Mesenchymal stem cell (in vitro differentiated cells and primary cell): ENCODE results near the gene WDR59.
A peak's percentile ranks its signal among the peaks of the same experiment; 100 is the strongest.

ENCODE experiments used
- DNase-seq: peaks from one replicate; pipeline ENCODE4 v3.0.0-alpha.2; 2013
- H2AFZ ChIP-seq: one replicate; pipeline ENCODE4 v1.6.1; 2013; ENCODE audit warnings: low read depth, mild to moderate bottlenecking, control low read depth, inconsistent platforms, low read length, moderate library complexity
- H2AK5ac ChIP-seq: 2 replicates; pipeline ENCODE4 v1.6.1; 2013; ENCODE audit warnings: low read length, moderate library complexity, mild to moderate bottlenecking, inconsistent platforms; ENCODE audit not compliant: severe bottlenecking
- H2BK120ac ChIP-seq: one replicate; pipeline ENCODE4 v1.6.1; 2013; ENCODE audit warnings: low read depth, mild to moderate bottlenecking, inconsistent platforms, low read length, moderate library complexity
- H2BK12ac ChIP-seq, 2 experiments: one replicate each; pipeline ENCODE4 v1.6.1; 2013; ENCODE audit warnings: inconsistent platforms in 2 of 2, low read length in 2 of 2, mild to moderate bottlenecking in 2 of 2, moderate library complexity in 2 of 2, control low read depth in 1 of 2
- H2BK15ac ChIP-seq: one replicate; pipeline ENCODE4 v1.6.1; 2013; ENCODE audit warnings: mild to moderate bottlenecking, low read depth, inconsistent platforms; ENCODE audit not compliant: poor library complexity, severe bottlenecking
- H2BK5ac ChIP-seq: 2 replicates; pipeline ENCODE4 v1.6.1; 2013; ENCODE audit warnings: low read depth, mild to moderate bottlenecking, low read length, control low read depth, inconsistent platforms; ENCODE audit not compliant: poor library complexity, severe bottlenecking
- H3K14ac ChIP-seq, 2 experiments: one replicate each; pipeline ENCODE4 v1.6.1; 2013; ENCODE audit warnings: inconsistent platforms in 2 of 2, low read length in 2 of 2, control low read depth in 1 of 2, mild to moderate bottlenecking in 1 of 2, moderate library complexity in 1 of 2
- H3K18ac ChIP-seq, 2 experiments: one replicate each; pipeline ENCODE4 v1.6.1; 2013; ENCODE audit warnings: inconsistent platforms in 2 of 2, low read length in 2 of 2, control low read depth in 1 of 2, low read depth in 1 of 2, mild to moderate bottlenecking in 1 of 2
- H3K23ac ChIP-seq, 2 experiments: one replicate each; pipeline ENCODE4 v1.6.1; 2013; ENCODE audit warnings: inconsistent platforms in 2 of 2, low read length in 2 of 2, mild to moderate bottlenecking in 2 of 2, moderate library complexity in 2 of 2, control low read depth in 1 of 2
- H3K27ac ChIP-seq: 2 replicates; pipeline ENCODE4 v1.5.1; 2013; ENCODE audit warnings: mild to moderate bottlenecking, moderate library complexity, low read length, control low read depth, inconsistent platforms; ENCODE audit not compliant: poor library complexity, severe bottlenecking
- H3K27me3 ChIP-seq, 2 experiments: 2 replicates each; pipeline versions ENCODE4 v1.6.1 to v1.7.0; 2013; ENCODE audit warnings: low read length in 2 of 2, mild to moderate bottlenecking in 2 of 2, moderate library complexity in 2 of 2, control low read depth in 1 of 2, inconsistent platforms in 1 of 2; ENCODE audit not compliant: control insufficient read depth in 1 of 2, insufficient read depth in 1 of 2
- H3K36me3 ChIP-seq, 2 experiments: 2 replicates each; pipeline versions ENCODE4 v1.6.1 to v1.7.0; 2013; ENCODE audit warnings: low read length in 2 of 2, control low read depth in 1 of 2, inconsistent platforms in 1 of 2, low read depth in 1 of 2, mild to moderate bottlenecking in 1 of 2; ENCODE audit not compliant: insufficient read depth in 2 of 2, control insufficient read depth in 1 of 2
- H3K4ac ChIP-seq, 2 experiments: one replicate each; pipeline ENCODE4 v1.6.1; 2013; ENCODE audit warnings: inconsistent platforms in 2 of 2, low read length in 2 of 2, mild to moderate bottlenecking in 2 of 2, moderate library complexity in 2 of 2, control low read depth in 1 of 2, low read depth in 1 of 2
- H3K4me1 ChIP-seq: 2 replicates; pipeline ENCODE4 v1.6.1; 2013; ENCODE audit warnings: low read depth, low read length, control low read depth; ENCODE audit not compliant: control insufficient read depth, insufficient read depth
- H3K4me2 ChIP-seq: 2 replicates; pipeline ENCODE4 v1.6.1; 2013; ENCODE audit warnings: low read length, mild to moderate bottlenecking, inconsistent platforms; ENCODE audit not compliant: poor library complexity, severe bottlenecking
- H3K4me3 ChIP-seq, 2 experiments: 2 replicates each; pipeline versions ENCODE4 v1.5.1 to v1.7.0; 2013; ENCODE audit warnings: low read length in 2 of 2, mild to moderate bottlenecking in 2 of 2, control low read depth in 1 of 2, low read depth in 1 of 2; ENCODE audit not compliant: insufficient read depth in 1 of 2
- H3K79me1 ChIP-seq: replicated peaks from 2 replicates; pipeline ENCODE4 v1.6.1; 2013; ENCODE audit warnings: mild to moderate bottlenecking, control low read depth, low read length, inconsistent platforms; ENCODE audit not compliant: poor library complexity, severe bottlenecking
- H3K9ac ChIP-seq: 2 replicates; pipeline ENCODE4 v1.7.0; 2013; ENCODE audit warnings: mild to moderate bottlenecking, low read length, moderate library complexity
- H3K9me3 ChIP-seq: 2 replicates; pipeline ENCODE4 v1.7.0; 2013; ENCODE audit warnings: mild to moderate bottlenecking, low read length; ENCODE audit not compliant: control insufficient read depth
- H4K8ac ChIP-seq: one replicate; pipeline ENCODE4 v1.6.1; 2013; ENCODE audit warnings: inconsistent platforms, mild to moderate bottlenecking, low read length, moderate library complexity
- H4K91ac ChIP-seq: one replicate; pipeline ENCODE4 v1.6.1; 2013; ENCODE audit warnings: mild to moderate bottlenecking, low read length, inconsistent platforms
- WGBS: methylation state at CpG from one replicate; pipeline ENCODE4 v1.1.7; 2013; ENCODE audit warnings: mixed read lengths; 5-methylcytosine and 5-hydroxymethylcytosine counted together

The WDR59 gene

GRCh38 chr16:74902161-74902560, 82.8 kb downstream of the WDR59 start:
- Histone ChIP-seq H3K14ac (no peak overlapping the region), H2BK15ac (no peak overlapping the region), H3K9ac (no peak overlapping the region), H3K4ac (no peak overlapping the region), H3K4me1 (no peaks in the 10 kb centered on the region), H3K36me3 (peaks cover 19 to 62% of the 10 kb centered on the region in 2 experiments), H3K18ac (no peak overlapping the region), H2AFZ (no peak overlapping the region), H2BK12ac (no peak overlapping the region), H3K27me3 (no peaks in the 10 kb centered on the region), H3K9me3 (peaks cover 6% of the 10 kb centered on the region), H3K79me1 (peaks cover 2% of the 10 kb centered on the region), H3K23ac (no peak overlapping the region), H4K91ac (no peak overlapping the region), H3K27ac (no peak overlapping the region), H2BK5ac (no peak overlapping the region), H4K8ac (no peak overlapping the region), H2AK5ac (no peak overlapping the region), H3K4me3 (no peak overlapping the region), H2BK120ac (no peak overlapping the region), H3K4me2 (no peak overlapping the region)
- 96% methylated on average over 3 of the region's 5 CpGs for WGBS
- DNase-seq = no peak

GRCh38 chr16:74901606-74902005, 83.3 kb downstream of the WDR59 start:
- no peaks in the 10 kb centered on the region for H3K27me3 ChIP-seq
- H3K27ac ChIP-seq = no peak overlapping the region
- peaks cover 2% of the 10 kb centered on the region for H3K79me1 ChIP-seq
- no peak overlapping the region for H2BK15ac ChIP-seq
- H2AK5ac ChIP-seq = no peak overlapping the region
- H3K14ac ChIP-seq = no peak overlapping the region
- peaks cover 17 to 57% of the 10 kb centered on the region in 2 experiments for H3K36me3 ChIP-seq
- H3K4me1 ChIP-seq = peaks cover 2% of the 10 kb centered on the region
- no peak overlapping the region for H4K8ac ChIP-seq
- H3K18ac ChIP-seq = no peak overlapping the region
- no peak overlapping the region for H3K4me3 ChIP-seq
- H2AFZ ChIP-seq = no peak overlapping the region
- no peak overlapping the region for H3K23ac ChIP-seq
- no peak overlapping the region for H3K4me2 ChIP-seq
- no peak overlapping the region for H2BK12ac ChIP-seq
- no peak overlapping the region for H2BK120ac ChIP-seq
- DNase-seq = peak; percentile 1
- WGBS = 93% methylated on average over 3 of the region's 4 CpGs
- H3K9me3 ChIP-seq = no peaks in the 10 kb centered on the region
- H3K4ac ChIP-seq = no peak overlapping the region
- H3K9ac ChIP-seq = no peak overlapping the region
- H2BK5ac ChIP-seq = no peak overlapping the region
- no peak overlapping the region for H4K91ac ChIP-seq

DNA sequence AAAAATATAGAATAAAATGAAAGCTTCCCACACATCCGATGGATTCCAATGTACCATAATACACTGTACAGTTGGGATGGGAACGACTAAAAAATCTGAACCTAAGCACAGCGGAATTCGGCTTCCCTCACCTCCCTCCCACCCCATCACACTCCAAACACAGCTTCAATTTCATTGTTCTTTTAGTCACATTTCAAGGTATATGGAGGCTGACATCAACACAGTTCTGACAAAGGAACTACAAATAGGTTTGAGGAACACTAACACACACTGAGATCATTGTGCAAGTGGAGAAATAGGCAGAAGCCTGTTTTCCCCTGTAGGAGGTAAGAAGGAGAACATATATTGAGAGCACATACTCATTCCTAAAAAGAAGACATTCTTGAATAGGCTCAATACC, 85.1 kb downstream of the WDR59 start:
- H3K36me3 ChIP-seq = peaks cover 15 to 52% of the 10 kb centered on the region in 2 experiments
- H2BK12ac ChIP-seq = no peak overlapping the region
- H3K4ac ChIP-seq = no peak overlapping the region
- no peak overlapping the region for H3K27ac ChIP-seq
- H2AK5ac ChIP-seq = no peak overlapping the region
- no peak overlapping the region for H2BK120ac ChIP-seq
- no peak overlapping the region for H2BK5ac ChIP-seq
- peaks cover 2% of the 10 kb centered on the region for H3K4me1 ChIP-seq
- H3K14ac ChIP-seq = no peak overlapping the region
- H4K91ac ChIP-seq = no peak overlapping the region
- peaks cover 4% of the 10 kb centered on the region for H3K79me1 ChIP-seq
- no peak overlapping the region for H4K8ac ChIP-seq
- H3K9me3 ChIP-seq = no peaks in the 10 kb centered on the region
- H2BK15ac ChIP-seq = no peak overlapping the region
- H3K27me3 ChIP-seq = no peaks in the 10 kb centered on the region
- DNase-seq = no peak
- no peak overlapping the region for H3K9ac ChIP-seq
- no peak overlapping the region for H3K23ac ChIP-seq
- 100% methylated on average over 4 of the region's 4 CpGs for WGBS
- no peak overlapping the region for H3K4me3 ChIP-seq
- H3K18ac ChIP-seq = no peak overlapping the region
- H3K4me2 ChIP-seq = no peak overlapping the region
- H2AFZ ChIP-seq = no peak overlapping the region

DNA sequence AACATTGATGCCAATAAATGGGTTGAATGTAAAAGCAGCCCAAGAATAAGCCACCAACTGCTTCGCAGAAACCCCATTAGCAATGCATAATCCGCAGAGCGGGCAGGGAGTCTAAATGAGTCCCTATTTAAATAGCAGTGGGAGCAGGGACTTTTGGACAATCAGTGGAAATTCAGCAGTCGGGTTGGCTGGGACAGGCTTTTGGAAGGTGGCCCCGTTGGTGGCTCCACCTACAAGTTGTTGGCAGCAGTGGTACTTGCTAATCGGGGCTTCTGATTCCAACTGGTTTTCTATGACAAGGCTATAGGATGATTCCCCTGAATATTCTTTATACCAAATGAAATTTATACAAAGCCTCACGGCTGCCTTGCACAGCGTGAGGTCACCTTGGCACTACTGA, 86.3 kb downstream of the WDR59 start:
- H3K23ac ChIP-seq = no peak overlapping the region
- H4K91ac ChIP-seq = no peak overlapping the region
- no peak overlapping the region for H3K4ac ChIP-seq
- peaks cover 4% of the 10 kb centered on the region for H3K79me1 ChIP-seq
- no peak overlapping the region for H2BK15ac ChIP-seq
- over 99% methylated on average over 7 of the region's 8 CpGs for WGBS
- no peak overlapping the region for H3K27ac ChIP-seq
- H2BK5ac ChIP-seq = no peak overlapping the region
- peaks cover 2% of the 10 kb centered on the region for H3K4me1 ChIP-seq
- no peak overlapping the region for H2AK5ac ChIP-seq
- no peak overlapping the region for H2BK12ac ChIP-seq
- no peak overlapping the region for H3K9ac ChIP-seq
- no peaks in the 10 kb centered on the region for H3K9me3 ChIP-seq
- H3K4me3 ChIP-seq = no peak overlapping the region
- H3K18ac ChIP-seq = no peak overlapping the region
- H3K36me3 ChIP-seq = peaks cover 13 to 50% of the 10 kb centered on the region in 2 experiments
- no peak overlapping the region for H2AFZ ChIP-seq
- no peak overlapping the region for H3K4me2 ChIP-seq
- H2BK120ac ChIP-seq = no peak overlapping the region
- H3K27me3 ChIP-seq = no peaks in the 10 kb centered on the region
- no peak overlapping the region for H4K8ac ChIP-seq
- no peak for DNase-seq
- H3K14ac ChIP-seq = no peak overlapping the region
